SJSA1 (cell line): ENCODE measurements around the gene PACRG. TPM values are rescaled to one million over a fixed set of nuclear protein-coding genes. Genes with fewer than 3 reads are reported as not detected.

Experiments used
- DNase-seq, 2 experiments: peaks; one replicate each; pipeline ENCODE4 v3.0.0-alpha.2; 2015 to 2020; ENCODE audit warnings: low spot score in 2 of 2, low read depth in 1 of 2
- H3K27ac ChIP-seq: fragments of 250-450 bp; sonication (Bioruptor Pico); 2 replicates; pipeline ENCODE4 v1.5.1; 2020; ENCODE audit warnings: mild to moderate bottlenecking, moderate library complexity
- H3K27me3 ChIP-seq: fragments of 250-450 bp; sonication (Bioruptor Pico); replicated peaks from 2 replicates; pipeline ENCODE4 v1.5.1; 2020; ENCODE audit warnings: mild to moderate bottlenecking, moderate library complexity
- H3K36me3 ChIP-seq: fragments of 250-450 bp; sonication (Bioruptor Pico); 2 replicates; pipeline ENCODE4 v1.5.1; 2020; ENCODE audit warnings: mild to moderate bottlenecking
- H3K4me1 ChIP-seq: fragments of 250-450 bp; sonication (Bioruptor Pico); replicated peaks from 2 replicates; pipeline ENCODE4 v1.6.1; 2021; ENCODE audit warnings: mild to moderate bottlenecking
- H3K4me3 ChIP-seq: fragments of 250-450 bp; sonication (Bioruptor Pico); 2 replicates; pipeline ENCODE4 v1.5.1; 2020; ENCODE audit warnings: mild to moderate bottlenecking
- H3K9me3 ChIP-seq: fragments of 250-450 bp; sonication (Bioruptor Pico); replicated peaks from 2 replicates; pipeline ENCODE4 v1.5.1; 2020; ENCODE audit warnings: mild to moderate bottlenecking
- total RNA-seq: library from RNA; depleted of rRNA; stranded (reverse); fragments of >200 nt; shearing (Covaris generic); gene quantifications from 2 replicates; pipeline ENCODE4 v1.2.3, GENCODE V29; 2014

Gene PACRG
- total RNA-seq, 1 experiment from 2014 or later: not detected

DNA sequence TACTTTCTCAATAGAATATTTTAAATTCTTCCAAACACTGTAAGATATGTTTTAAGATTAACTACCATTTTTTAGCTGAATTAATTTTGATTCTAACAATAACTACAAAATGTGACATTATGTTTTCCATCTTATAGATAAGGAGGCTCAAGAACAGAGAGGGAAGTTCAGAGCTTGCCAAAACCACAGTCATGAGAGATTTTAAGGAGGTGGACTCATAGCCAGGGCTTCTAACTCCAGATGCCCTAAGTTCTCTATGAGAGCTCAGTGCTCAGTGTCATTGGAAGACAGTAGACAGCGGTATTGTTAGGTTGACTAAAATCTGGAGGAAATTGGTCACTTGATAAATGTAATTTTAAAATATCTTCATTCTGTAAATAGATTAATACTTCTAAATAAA lies 144.2 kb downstream of the PACRG start:
- no peaks in the 10 kb centered on the region for H3K9me3 ChIP-seq
- no peak overlapping the region for H3K27ac ChIP-seq
- H3K36me3 ChIP-seq: no peaks in the 10 kb centered on the region
- no peak for DNase-seq
- no peaks in the 10 kb centered on the region for H3K27me3 ChIP-seq
- H3K4me3 ChIP-seq: no peak overlapping the region
- no peaks in the 10 kb centered on the region for H3K4me1 ChIP-seq

DNA sequence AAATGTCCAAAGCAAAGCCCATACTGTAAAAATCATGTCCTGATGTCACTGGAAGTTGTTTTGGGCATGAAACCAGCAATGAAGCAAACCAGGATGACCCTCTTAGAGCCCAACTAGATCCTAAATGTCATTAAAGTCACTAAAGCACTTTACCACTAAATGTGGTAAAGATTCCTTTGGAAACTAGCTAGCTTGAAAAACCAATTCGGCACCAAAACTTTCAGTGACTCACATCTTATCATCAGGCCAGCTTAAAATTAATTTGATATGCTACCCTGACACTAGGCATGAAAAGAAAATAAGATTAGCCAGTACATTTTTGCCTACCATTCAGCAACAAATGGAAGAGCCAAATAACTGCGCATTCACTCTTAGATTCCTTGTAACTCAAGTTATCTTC lies 145.8 kb downstream of the PACRG start:
- no peak for DNase-seq
- Histone ChIP-seq H3K9me3 (no peaks in the 10 kb centered on the region), H3K4me1 (no peaks in the 10 kb centered on the region), H3K27ac (no peak overlapping the region), H3K27me3 (no peaks in the 10 kb centered on the region), H3K4me3 (no peak overlapping the region), H3K36me3 (no peaks in the 10 kb centered on the region)

DNA sequence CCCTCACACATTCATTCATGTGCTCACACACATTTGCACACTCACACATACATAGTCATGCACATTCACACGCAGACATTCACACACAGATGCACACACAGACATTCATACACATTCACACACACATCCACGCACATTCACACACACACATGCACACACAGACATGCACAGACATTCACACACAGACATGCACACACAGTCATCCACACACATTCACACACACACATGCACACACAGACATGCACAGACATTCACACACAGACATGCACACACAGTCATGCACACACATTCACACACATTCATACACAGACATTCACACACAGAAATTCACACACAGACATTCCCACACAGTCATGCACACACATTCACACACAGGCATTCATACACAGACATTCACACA lies 147.3 kb downstream of the PACRG start:
- Histone ChIP-seq H3K4me3 (no peak overlapping the region), H3K36me3 (no peaks in the 10 kb centered on the region), H3K27me3 (no peaks in the 10 kb centered on the region)

DNA sequence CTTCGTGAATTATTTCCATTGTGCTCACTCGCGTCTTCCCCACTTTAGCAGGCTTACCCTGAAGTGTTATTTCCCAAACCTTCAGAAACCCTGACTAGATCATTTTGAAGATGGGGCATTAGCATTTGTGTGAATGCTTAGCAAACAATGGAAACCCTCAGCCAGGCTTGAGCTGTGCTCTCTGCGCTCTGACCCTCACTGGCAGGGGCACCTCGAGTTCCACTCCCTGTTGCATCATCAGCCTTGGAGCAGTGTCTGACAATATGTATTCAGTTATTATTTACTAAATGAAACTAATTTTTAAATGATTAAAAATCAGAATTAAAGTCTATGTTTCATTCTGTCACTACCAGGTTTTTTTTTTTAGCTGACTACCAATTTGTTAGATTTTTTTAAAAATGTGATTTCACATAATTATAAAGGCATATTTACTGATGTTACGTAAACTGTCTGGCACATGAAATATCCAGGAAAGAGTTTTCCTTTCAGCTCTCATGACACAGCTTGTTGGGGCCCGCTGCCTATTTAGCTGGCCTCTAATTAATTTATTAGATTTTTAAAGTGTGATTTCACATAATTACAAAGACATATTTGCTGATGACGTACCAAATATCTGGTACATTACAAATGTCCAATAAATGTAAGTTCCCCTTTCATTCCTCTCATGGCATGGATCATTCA lies 155.2 kb downstream of the PACRG start:
- DNase-seq: no peak
- no peak overlapping the region for H3K4me3 ChIP-seq
- H3K9me3 ChIP-seq: no peaks in the 10 kb centered on the region
- no peaks in the 10 kb centered on the region for H3K27me3 ChIP-seq
- no peaks in the 10 kb centered on the region for H3K4me1 ChIP-seq
- H3K36me3 ChIP-seq: no peaks in the 10 kb centered on the region
- no peak overlapping the region for H3K27ac ChIP-seq

More for the DNA sequence above, 147.3 kb downstream of the PACRG start:
- H3K9me3 ChIP-seq: no peaks in the 10 kb centered on the region
- no peaks in the 10 kb centered on the region for H3K4me1 ChIP-seq
- no peak for DNase-seq
- H3K27ac ChIP-seq: no peak overlapping the region

DNA sequence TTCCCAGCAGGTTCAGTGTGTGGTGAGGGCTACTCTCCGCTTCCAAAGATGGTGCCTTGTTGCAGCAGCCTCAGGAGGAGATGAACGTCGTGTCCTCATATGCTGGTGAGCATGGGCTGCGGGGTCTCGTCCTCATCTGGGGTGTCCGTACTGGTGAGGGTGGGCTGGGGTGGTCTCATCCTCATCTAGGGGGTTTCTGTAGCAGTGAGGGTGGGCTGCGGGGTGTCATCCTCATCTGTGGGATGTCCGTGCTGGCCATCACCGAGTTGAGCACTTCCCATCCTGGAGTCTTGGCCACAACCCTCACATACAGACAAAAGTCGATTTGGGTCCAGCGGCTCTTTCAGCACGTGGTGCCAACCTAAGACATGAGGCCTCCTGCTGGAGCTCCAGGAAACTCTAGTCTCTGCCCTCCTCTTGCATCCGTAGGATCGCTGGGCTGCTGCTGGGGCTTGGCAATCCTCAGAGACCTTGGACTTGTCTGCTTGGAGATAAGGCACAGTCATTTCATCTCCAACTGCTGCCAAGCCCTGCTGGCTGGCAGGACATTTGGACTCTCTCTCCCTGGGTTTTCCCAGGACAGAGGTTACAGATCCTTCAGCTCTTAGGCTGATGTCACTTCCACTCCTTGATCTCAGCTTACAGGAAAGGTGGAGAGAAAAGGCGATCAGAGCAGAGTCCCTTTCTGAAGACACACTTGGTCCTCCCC lies 160.4 kb downstream of the PACRG start:
- DNase-seq: no peak
- Histone ChIP-seq H3K36me3 (no peaks in the 10 kb centered on the region), H3K4me3 (no peak overlapping the region), H3K27ac (no peak overlapping the region), H3K27me3 (no peaks in the 10 kb centered on the region), H3K9me3 (peaks cover 5% of the 10 kb centered on the region; the same call in 1 of the 2 replicates), H3K4me1 (no peaks in the 10 kb centered on the region)

DNA sequence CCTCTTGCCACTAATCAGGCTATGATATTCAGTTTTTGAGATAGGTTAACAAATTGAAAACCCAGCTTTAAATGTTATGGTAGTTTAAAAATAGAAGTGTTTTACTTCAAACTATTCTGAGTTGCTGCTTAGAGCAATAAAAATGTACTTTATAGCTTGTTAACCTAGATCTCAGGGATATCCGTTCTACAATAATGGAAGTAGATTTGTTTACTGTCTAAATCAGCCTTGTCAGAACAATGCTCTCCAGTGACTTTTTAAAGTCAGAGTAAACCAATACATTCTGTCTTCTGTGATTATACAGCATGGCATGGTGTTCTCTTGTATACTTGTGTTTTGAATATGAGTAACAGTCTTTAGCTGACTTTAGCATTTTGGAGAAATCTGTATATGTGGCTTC lies 161.5 kb downstream of the PACRG start:
- peaks cover 5% of the 10 kb centered on the region; the same call in 1 of the 2 replicates for H3K9me3 ChIP-seq
- H3K36me3 ChIP-seq: no peaks in the 10 kb centered on the region
- no peak for DNase-seq
- no peaks in the 10 kb centered on the region for H3K27me3 ChIP-seq
- no peaks in the 10 kb centered on the region for H3K4me1 ChIP-seq
- no peak overlapping the region for H3K4me3 ChIP-seq
- no peak overlapping the region for H3K27ac ChIP-seq

DNA sequence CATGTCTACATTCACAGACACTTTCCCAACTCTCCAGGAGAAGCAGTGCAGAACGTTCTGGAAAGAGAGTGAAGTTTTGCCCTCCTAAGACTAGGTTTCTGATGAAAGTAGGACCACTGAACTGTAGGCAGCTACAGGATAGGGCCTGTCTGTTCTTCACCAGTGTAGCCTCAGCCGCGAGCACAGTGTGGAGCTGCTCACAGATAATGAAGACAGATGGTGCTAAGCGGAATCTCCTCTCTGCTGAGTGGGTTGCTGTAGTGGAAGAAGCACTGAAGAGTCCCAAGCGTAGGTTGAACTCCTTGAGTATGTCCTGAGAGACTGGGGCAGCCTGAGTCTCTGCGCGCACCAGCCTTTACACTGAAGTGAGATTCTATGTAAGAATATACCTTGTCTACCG lies 170.2 kb downstream of the PACRG start:
- Histone ChIP-seq H3K4me3 (no peak overlapping the region), H3K27me3 (no peaks in the 10 kb centered on the region), H3K9me3 (no peaks in the 10 kb centered on the region), H3K36me3 (no peaks in the 10 kb centered on the region), H3K27ac (no peak overlapping the region), H3K4me1 (no peaks in the 10 kb centered on the region)
- DNase-seq: no peak

DNA sequence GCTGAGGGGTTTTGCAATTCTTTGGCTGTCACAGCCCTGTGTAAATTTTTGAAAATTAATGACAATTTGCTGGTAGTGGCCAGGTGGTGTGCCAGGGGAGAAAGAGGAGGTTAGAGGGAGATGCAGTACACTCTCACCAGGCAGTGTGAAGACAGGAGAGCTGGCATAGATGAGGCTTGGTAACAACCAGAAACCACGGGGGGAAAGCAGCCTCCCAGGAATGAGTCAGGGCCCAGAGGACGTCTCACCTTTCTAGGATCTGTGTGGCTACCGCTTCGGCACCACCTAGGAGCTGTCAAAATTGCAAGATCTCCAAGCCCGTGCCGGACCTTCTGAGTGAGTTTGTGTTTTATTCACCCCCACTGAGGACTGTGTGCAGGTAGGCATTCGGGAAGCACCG lies 171.4 kb downstream of the PACRG start:
- no peak overlapping the region for H3K27ac ChIP-seq
- no peaks in the 10 kb centered on the region for H3K9me3 ChIP-seq
- no peak overlapping the region for H3K4me3 ChIP-seq
- H3K36me3 ChIP-seq: no peaks in the 10 kb centered on the region
- no peak for DNase-seq
- H3K27me3 ChIP-seq: no peaks in the 10 kb centered on the region
- no peaks in the 10 kb centered on the region for H3K4me1 ChIP-seq

DNA sequence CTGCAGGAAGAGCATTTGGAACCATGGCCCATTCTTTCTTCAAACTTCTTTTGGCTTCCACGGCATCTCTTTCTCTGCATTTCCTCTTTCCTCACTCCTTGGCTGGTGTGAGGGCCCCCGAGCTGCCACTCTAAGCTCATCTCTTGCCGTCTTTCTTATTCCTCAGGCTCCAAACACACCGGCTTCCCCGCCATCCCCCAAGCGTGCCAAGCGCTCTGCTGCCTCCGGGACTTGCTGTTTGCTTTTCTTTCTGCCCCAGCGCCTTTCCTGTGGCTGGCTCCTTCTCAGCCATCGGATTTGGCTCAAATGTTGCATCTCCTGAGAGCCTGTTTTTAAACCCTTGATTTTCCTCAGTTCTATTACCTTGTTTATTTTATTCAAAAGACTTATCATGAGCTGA lies 172.7 kb downstream of the PACRG start:
- no peak overlapping the region for H3K4me3 ChIP-seq
- no peaks in the 10 kb centered on the region for H3K4me1 ChIP-seq
- DNase-seq: no peak
- H3K27ac ChIP-seq: no peak overlapping the region
- H3K36me3 ChIP-seq: no peaks in the 10 kb centered on the region
- no peaks in the 10 kb centered on the region for H3K27me3 ChIP-seq
- H3K9me3 ChIP-seq: no peaks in the 10 kb centered on the region

DNA sequence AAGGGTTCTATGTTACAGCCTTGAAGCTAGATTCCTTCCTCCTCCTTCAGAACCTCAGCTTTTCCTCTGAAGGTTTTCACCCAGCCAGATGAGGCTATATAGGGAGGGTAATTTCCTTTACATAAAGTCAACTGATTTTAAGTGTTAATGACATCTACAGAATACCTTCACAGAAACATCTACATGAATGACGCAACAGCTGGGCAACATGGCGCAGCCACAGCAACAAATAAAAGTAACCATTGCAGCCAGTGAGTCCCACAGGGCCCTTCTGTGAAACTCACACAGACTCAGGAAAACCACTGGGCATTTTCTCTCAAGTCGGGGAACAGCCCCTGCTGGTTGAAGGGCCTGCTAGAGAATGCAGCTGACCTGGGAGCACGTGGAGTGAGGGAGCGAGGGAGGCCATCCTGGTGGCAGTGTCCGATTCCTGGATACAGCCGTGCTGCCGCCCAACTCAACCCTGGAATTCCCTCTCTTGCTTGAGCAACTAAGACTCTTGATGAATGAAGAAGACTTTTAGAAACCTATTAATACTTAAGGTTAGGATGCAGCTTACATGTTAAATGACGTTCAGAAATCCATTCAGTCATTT lies 176.4 kb downstream of the PACRG start:
- Histone ChIP-seq H3K36me3 (no peaks in the 10 kb centered on the region), H3K27ac (no peak overlapping the region), H3K4me3 (no peak overlapping the region), H3K4me1 (no peaks in the 10 kb centered on the region), H3K27me3 (no peaks in the 10 kb centered on the region), H3K9me3 (no peaks in the 10 kb centered on the region)
- DNase-seq: no peak

DNA sequence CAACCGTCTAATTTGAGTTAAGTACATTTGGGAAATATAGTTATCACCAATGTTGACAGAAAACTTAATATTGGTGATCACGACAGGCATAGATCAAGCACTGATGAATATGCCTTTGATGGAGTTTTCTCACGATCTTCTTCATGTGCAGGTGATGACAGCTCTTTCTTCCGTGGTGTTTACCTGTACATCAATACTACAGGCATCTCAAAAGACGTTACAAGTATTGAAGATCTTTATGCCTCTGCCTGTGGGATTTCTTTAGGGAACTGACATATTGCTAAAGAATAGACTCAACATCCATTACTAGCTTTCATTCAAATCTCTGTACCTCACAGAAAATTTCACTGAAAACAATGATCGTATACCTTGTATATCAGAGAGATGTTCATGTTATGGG lies 178.7 kb downstream of the PACRG start:
- Histone ChIP-seq H3K27me3 (no peaks in the 10 kb centered on the region), H3K36me3 (no peaks in the 10 kb centered on the region), H3K9me3 (no peaks in the 10 kb centered on the region), H3K4me1 (no peaks in the 10 kb centered on the region), H3K27ac (no peak overlapping the region), H3K4me3 (no peak overlapping the region)
- DNase-seq: no peak

DNA sequence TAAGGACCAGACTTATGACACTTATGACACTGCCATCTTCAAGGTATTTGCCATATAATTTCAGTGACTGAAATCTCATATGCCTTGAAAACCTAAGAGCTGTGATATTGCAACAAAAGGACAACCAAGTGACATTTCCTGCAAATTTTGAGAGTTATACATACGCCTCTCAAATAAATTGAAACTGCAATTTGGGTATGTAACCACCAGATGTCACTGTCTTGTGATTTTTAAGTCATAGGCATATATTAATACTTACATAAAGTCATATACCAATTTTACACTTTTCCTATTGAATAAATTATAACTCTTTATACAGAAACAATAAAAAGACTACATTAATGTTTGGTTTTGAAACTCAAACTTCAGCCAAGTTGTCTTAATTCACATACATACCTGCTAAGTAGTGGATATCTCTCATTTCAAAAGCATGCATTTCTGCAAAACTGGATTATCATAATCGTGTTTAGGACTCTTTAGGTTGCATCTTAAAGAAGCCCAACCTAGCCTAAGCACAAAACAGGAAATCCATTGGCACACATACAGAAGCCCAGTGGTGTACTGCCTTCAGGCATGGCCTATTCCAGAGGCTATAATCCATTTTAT lies 180.2 kb downstream of the PACRG start:
- Histone ChIP-seq H3K27me3 (no peaks in the 10 kb centered on the region), H3K4me1 (no peaks in the 10 kb centered on the region), H3K4me3 (no peak overlapping the region), H3K27ac (no peak overlapping the region), H3K9me3 (no peaks in the 10 kb centered on the region; the same call in 1 of the 2 replicates), H3K36me3 (no peaks in the 10 kb centered on the region)
- no peak for DNase-seq

DNA sequence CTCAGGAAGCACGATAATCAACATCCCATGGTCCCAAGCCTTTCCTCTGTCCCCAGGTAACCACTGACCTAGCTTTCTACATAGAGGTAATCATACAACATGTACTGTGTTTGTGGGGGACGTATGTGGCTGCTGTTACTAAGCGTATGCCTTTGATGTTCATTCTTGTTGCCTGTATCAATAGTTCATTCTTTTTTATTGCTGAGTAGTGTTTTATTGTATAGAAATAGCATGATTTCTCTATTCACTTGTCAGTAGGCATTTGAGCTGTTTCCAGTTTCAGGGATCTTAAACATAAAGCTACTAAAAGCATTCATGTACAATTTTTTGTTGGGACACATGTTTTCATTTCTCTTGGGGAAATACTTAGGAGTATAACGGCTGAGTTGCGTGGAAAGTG lies 185.4 kb downstream of the PACRG start:
- H3K36me3 ChIP-seq: no peaks in the 10 kb centered on the region
- no peak overlapping the region for H3K27ac ChIP-seq
- H3K9me3 ChIP-seq: no peaks in the 10 kb centered on the region; the same call in 1 of the 2 replicates
- H3K4me3 ChIP-seq: no peak overlapping the region
- H3K27me3 ChIP-seq: no peaks in the 10 kb centered on the region
- H3K4me1 ChIP-seq: no peaks in the 10 kb centered on the region
- no peak for DNase-seq

DNA sequence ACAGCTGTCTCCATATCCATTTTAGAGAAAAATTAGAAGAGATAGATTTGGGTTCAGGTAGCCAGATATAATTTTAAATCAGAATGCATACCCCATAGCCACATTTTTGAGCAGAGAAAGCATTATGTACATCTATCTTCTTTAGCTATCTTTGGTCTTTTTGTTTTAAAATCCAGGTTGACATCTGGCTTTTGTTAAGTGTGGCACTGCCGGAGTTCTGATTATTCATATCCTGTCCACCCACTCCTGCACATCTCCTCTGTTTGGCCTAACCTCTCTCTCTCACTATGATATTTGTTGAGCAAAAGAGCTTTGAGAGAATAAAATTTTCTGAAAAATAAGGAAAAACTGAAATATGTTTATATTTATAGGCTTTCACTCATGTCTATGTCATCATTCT lies 189.7 kb downstream of the PACRG start:
- H3K4me1 ChIP-seq: no peaks in the 10 kb centered on the region
- DNase-seq: no peak
- H3K27ac ChIP-seq: no peak overlapping the region
- no peaks in the 10 kb centered on the region for H3K27me3 ChIP-seq
- no peak overlapping the region for H3K4me3 ChIP-seq
- H3K9me3 ChIP-seq: no peaks in the 10 kb centered on the region
- H3K36me3 ChIP-seq: no peaks in the 10 kb centered on the region
